ENCODE measurements around the gene LEF1.
A peak's percentile ranks its signal among the peaks of the same experiment; 100 is the strongest.
"Not testable (repeated sequence)": the region's sequence is repeated elsewhere in the genome, so short reads cannot be mapped to it uniquely, and the experiment has no call there.

The LEF1 gene

DNA sequence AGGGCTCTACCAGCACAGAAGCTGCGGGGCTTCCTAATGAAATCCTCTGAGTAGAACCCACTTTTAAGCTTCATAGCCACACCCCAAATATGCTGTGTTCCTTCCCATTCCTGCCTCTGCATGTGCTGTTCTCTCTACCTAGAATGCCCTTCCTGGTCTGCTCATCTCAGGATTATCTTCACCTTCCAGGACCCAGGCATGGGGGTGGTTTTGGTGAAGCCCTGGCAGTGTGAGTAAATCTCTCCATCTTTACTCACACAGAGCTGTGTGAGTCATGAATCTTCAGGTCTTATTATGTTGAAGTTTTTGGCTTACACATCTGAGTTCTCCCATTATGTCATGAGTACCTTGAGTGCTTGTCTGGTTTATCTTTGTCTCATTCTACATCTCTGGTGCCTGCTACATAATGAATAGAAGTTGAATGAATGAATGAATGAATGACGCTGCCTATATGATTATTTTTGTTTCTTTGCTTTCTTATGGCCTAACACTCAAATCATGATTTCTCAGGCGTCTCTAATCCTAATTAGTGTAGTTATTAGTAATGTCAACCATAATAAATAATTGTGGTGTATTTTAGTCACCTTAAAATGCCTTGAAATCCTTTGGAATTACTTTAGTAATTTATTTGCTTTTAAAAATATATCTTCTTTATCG, 137.2 kb downstream of the LEF1 start:
- no peak for DNase-seq (ENCODE audit: low spot score)

DNA sequence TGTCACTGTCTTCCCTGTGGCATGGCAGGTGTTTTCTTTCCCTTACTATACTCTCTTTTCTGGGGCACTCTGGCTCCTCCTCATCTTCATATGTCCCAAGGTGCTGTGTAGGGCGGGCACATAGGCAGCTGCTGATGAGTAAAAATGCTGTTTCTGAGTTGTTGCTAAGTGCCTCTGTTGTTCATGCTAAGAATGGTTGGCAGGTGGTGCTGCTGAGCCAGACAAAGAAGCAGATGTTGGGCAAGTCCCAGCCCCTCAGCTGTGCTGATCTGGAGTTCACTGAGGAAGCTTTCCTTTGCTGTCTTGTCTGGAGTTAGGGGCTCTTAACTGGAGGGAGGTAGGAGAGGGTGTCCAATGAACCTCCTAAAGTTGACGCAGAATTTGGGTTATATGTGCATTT, 138.4 kb downstream of the LEF1 start:
- peak; percentile 92 for DNase-seq (ENCODE audit: low spot score)

DNA sequence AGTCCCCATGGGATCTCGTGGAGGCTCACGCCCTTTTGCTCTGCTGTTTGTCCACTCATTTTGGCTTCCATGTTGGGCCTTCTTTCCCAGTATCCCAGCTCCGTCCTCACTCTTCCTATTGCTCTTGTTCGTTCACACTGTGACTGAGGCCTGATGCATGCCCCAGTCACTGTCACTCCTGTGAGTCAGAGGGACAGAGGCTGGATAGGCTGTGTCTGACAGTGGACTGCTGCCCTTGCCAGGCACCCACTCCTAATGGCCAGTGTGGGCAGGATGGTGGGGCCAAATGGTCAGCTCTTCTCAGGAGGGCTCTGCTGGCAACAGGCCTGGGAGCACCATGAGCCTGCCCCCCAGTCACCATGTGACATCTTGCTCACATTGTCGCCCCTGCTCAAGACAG, 139.0 kb downstream of the LEF1 start:
- DNase-seq (ENCODE audit: low spot score): no peak

DNA sequence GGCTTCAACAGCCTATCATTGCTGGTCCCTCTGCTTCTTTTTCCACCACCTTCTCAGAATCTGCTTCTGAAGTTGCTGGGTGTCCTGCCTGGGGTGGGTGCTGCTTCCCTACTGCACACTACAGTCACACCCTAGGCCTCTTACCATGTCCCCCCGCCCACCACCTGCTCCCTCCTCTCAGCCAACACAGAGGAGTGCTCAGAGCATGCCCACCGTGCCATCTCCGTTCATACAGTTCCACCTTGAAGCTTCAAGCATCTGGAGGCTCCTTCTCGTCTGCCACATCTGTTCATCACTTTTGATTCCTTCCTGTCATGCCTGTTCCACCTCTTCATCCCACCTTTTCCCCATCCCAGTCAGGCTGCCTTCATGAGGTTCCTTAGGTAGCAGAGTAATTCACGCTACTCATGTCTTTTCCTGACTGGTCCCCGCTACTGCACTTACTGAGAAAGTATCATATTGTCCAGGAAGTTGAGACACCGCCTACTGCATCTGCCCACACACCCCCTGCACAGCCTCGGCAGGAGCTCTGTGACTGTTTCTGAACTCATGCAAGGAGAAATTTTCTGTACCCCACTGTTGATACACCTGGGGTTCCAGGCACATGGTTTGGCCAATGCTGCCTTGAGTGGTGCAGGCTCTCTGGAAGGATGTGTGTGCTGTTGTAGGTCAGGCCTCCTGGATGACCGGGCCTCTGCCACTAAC, 139.6 kb downstream of the LEF1 start:
- DNase-seq (ENCODE audit: low spot score): no peak

DNA sequence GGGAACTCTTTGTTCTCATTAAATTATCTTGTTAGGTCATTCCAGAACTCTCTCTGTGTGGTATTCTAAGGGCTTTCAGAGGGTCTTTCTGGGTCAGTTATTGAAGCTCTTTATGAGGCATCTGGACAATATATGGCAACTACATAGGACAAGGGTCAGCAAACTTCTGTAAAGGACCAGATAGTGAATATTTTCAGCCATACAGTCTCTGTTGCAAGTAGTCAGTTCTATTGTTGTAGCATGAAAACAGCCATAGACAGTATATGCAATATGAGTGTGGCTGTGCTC, 143.9 kb downstream of the LEF1 start:
- no peak for DNase-seq (ENCODE audit: low spot score)

DNA sequence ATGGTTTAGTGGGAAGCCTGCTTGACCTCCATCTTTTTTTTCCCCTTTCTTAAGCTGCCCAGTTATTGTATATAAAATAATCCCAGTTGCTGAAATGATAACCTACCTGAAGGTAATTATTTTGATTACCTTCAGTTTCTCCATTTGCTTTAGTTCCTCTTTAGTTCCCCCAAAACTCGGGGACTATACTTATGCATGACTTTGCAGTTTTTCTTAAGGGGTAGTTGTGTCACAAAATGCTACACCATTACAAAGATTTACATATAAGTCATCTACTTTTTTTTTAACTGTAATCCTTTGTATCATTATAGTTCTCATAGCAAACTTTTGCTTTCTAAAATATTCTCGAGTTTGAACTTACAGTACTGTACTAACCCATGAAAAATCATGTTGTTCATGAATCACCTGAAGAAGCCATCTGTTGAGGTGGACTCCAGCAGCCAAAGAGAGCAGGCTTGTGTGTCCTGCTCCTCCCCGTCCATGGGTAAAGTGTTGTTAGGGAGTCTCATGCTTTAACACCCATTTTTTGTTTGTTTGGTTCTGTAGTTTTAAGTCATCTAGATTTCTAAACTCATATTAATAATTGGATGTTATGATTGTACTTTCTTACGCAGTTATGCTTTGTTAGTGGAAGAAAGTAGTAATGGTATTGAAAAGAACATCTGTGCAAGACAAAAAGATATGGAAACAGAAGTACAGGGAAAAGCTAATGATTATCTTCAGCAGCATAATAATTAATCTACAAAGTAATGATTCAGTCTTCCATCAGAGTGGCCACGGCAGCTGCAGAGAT, 144.5 kb downstream of the LEF1 start:
- no peak for DNase-seq (ENCODE audit: low spot score)

DNA sequence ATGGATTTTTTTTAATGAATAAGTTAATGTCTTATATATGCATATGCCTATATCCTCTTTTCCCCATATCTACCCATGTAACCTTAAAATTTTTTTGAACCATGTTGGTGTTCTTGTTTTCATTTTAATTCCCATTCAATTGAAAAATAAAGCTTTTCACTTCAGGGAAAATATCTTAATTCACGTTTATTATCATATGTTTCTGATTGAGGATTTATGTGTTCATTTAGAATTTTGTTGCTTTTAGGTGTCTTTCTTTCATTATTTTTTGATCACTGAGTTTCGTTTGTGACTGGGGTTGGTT, 149.9 kb downstream of the LEF1 start:
- DNase-seq (ENCODE audit: low spot score): no peak

DNA sequence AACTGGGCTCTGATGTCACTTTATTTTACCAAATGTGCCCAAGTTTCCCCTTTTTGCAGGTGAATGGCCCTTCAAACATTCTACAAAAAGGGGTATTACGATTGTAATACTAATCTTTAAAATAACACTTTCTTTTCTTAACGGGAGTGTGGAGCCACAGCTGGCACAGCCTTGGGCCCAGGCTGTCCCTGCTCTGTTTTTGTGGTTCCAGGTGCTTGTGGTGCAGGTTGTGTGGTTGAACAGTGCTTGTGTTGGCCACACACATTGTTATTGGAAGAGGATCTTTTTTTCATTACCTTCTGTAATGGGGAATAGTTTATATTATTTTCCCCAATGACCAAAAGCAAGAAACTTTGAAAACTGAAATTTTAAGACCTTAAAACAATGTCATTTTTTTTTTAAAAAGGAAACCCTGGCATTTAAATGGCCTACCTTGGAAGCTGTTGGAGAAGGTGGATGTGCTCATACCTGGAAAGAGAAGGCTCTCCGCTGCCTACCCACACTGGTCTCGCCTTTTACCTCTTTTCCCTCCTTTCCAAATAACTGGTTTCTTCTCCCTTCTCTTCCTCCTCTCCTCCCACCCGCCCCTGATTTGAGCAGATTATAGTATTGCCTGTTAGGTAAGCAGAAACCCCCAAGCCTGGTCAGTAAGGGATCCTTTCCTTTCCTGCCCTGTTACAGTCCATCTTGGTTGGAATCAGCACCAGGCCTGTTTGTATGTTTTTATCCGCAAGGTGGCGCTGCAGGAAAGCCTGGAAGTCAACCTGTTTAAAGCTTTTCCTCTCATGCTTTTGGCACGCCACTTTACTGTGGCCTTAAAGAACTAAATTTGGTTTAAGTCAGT, 150.5 kb downstream of the LEF1 start:
- DNase-seq (ENCODE audit: low spot score): peak; percentile 88

DNA sequence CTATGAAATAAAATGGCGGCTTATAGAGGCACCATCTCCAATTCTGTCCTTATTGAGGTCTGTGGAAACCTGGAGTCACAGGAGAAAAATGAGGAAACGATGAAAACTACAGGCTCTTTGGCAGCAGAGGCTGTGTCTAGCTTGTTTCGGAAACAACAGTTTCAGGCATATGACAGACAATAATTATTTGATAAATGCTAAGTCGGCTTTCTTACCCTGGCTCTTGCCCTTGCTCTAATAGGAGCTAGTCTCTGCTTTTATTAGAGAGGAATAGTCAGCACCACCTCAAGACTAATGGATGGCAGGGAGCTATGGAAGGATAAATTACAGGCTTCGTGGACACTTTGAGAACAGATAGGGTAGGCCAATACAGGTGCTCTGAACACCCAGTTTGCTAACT, 154.8 kb downstream of the LEF1 start:
- no peak for DNase-seq (ENCODE audit: low spot score)

DNA sequence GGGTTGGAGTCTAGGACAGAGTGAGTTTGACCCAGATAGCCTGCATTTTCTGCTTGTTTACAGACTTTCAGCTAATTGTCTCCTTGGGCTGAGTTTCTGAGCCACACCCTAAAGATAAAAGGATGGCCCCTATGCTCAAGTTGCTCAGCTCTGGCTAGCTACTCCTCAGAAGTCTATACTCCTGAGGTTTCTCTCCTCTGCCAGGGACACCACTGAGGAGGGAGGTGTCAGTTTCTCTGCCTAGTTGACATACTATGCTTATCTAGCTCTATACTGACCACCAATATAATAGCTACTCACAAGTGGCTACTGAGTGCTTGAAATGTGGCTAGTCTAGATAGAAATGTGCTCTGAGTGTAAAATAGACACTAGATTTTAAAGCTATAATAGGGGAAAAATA, 155.4 kb downstream of the LEF1 start:
- no peak for DNase-seq (ENCODE audit: low spot score)

DNA sequence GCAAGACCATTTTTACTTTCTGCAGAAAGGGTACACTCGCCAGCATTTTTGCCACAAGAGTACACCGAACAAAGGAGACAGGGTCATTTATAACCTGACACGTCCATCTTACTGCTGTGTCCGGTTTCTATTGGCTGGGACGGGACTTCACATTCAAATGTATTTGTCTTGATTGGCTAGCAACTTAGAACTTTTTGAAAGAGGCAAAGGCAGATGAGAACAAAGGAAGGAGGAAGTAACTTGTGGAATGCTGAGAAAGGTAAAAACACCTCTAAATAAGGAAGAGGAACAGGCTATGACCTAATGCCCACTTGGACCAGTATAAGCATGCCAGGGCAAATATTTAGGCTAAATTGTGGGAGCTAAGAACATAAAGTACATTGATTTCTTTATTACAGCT, 156.3 kb downstream of the LEF1 start:
- not testable (repeated sequence) for DNase-seq (ENCODE audit: low spot score)

DNA sequence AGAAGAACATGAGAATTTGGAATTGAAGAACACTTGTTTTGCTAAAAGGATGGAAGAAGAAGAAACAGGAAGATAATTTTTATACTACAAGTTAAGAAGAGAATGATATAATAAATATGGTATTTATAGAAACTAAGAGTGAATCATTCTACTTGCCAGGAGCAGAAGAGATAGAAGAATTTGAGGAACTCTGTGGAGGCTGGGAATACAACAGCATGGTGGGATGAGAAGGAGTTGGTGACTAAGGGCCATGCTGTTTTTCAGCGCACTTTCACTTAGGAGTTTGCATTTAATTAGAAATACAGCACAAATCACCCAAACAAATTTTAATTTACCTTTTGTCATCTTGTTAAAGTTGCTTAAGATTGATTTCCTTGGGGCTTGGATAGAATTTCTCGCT, 158.6 kb downstream of the LEF1 start:
- no peak for DNase-seq (ENCODE audit: low spot score)

DNA sequence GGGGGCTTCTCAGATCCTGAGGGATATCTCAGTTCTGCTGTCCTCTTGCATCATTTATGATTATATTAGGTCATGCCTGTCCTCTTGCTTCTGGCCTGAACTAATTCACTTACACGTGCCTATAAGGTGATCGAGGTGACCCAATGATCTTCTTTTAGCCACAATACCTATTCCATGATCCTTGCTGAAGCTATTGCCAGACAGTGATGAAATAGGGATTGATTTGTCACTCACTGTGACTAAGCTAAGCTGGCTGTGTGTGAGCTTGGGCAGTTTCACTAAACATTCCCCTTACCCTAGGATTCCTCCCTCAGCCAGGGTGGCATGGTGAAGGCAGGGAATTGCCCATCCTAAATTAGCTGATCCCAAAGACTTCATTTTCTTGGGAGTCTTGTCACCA, 160.0 kb downstream of the LEF1 start:
- DNase-seq (ENCODE audit: low spot score): no peak

DNA sequence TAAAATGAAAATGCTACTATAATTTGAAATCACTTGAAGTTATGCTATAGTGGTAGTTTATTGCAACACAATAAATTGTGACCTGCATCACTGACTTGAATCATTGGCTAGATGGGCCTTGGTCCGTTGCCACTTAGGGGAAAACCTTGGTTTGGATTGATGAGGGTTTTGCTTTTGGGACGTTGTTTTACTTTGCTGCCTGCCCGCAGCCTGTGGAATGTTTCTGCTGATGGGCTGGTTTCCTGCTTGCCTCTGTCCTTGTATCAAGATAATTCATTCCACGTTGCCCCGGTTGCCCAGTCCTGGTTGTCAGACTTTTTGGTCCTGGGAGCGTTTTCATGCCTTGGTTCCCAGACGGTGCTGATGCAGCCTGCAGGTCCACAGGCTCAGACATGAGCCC, 160.7 kb downstream of the LEF1 start:
- no peak for DNase-seq (ENCODE audit: low spot score)

DNA sequence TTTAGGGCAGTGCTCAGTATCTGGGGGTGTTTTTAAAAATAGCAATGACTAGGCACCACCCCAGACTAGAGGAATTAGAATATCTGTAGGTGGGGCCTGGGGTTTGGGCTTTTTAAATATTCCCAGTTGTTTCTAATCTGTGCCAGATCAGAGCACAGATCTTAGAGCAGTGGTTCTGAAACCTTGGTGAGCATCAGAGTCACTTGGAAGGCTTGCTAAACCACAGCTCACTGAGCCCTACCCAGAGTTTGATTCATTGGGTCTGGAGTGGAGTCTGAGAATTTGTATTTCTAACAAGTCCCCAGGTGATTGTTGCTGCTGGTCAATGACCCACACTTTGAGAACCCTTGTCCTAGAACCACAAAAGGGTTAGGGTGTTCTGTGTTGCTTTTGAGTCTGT, 162.4 kb downstream of the LEF1 start:
- DNase-seq (ENCODE audit: low spot score): no peak

DNA sequence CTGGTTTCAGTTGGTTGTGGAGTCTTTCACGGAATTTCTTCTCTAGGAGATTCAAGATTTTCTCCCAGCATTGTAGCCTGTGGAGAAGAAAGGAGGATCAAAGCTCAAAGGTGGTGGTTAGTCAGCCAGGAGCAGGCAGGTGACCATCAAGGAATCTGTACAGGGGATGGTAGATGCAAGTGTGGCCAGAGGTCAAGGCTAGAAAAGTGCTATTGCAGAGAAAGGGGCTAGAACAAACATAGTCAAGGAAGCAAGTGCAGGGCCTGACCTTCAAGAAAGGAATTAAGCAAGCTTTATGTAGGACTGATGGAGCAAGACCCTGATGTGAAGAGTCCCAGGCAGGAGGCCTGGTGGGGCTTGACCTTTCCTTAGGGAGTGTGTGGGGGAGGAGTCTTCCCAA, 162.9 kb downstream of the LEF1 start:
- DNase-seq (ENCODE audit: low spot score): no peak

DNA sequence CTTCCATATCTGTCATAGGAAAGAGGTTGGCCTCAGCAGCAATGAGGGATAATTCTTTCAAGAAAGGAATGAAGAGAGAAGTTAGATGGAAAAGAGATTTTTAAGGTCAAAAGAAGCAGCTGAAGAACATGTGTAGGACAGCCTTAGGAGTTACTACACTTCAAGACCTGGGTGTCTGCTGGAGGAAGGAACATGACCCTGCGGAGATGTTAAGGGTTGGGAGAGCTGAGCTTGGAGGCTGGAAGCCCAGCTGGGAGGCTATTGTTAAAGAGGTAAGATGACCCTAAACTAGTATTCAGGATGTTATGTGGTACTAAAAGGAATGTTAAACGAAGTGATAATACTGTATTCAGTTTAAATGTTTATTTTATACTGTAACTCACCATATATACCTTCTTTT, 164.1 kb downstream of the LEF1 start:
- DNase-seq (ENCODE audit: low spot score): no peak

DNA sequence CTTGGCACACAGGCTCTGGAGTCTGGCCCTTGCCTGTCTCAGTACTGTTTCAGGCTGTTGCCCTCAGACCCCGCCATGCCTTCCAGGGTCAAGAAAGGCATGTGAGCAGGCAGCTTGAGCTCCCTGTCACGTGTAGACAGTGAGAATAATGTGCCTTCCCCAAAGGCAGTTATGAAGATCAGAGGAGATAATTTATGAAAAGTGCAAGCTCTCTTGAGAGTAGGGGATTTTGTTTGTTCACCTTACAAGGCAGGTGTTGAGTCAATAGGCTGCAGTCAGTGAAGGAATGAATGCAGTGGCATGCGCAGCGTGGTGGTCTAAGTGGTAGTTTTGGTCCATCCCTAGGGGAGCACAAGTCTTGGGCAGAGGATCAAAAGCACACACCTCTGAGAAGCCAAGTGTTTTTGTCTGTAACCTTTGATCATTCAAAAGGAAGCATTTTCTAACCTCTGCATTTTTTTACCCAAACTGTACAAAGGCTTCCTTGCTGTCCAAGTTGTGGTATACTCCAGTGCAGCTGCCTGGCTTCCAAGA, 164.7 kb downstream of the LEF1 start:
- no peak for DNase-seq (ENCODE audit: low spot score)

DNA sequence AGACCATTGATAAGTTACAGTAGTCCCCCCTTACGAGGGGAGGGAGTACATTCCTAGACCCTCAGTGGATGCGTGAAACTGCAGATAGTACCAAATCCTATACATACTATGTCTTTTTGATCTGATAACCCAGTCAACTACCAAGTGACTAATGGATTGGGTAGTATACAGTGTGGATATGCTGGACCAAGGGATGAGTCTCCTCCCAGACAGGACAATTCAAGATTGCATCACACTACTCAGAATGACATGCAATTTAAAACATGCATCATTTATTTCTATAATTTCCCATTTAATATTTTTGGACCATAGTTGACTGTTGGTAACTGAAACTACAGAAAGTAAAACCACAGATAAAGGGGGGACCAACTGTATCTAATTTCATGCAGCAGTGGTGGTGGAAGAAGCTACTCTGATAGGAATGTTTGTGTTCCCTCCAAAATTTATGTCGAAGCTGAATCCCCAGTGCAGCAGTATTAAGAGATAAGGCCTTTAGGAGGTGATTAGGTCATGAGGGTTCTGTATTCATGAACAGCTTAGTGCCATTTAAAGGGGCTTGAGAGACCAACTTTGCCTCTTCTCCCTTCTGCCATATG, 167.1 kb downstream of the LEF1 start:
- no peak for DNase-seq (ENCODE audit: low spot score)

DNA sequence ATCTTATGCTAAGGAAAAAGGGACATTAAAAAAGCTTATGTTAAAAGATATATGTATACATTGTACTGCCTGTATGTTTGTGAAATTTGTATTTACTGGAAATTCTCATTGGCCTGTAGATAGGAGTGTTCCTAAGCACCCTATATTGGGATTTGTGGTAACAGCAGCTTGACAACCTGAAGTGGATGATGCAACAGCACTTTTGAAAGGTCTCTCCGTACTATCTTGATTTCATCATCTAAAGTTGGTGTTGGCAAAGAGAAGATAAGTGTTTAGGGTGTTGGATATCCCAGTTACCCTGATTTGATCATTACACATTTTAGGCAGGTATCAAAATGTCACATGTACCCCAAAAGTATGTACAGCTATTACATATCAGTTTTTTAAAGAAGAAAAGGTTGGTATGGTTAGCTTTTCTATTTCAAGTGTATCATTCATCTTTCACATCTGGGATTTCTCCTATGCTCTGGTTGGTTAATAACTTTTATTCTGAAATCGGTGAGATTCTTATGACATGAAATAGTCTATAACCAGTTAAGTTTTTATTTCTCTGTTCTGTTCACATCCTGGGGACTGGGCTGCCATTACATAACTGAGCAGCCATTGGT, 168.7 kb downstream of the LEF1 start:
- DNase-seq (ENCODE audit: low spot score): no peak

DNA sequence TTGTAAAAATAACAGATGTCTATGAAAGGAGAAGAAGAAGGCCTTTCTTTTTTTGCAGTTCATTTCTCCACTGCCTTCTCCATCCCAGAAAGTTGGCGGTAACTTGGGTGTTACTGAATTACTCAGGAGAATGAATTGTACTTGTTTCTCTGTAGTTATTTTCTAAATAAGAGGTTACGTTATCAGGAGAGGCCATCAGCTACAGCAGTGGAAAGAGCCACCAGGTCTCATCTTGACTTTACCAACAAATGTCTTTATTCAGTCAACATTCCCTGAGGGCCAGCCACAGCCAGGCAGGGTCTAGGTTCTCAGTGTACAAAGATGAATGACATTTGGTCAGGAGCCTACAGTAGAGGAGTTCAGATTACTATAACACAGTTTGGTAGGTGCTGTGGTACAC, 170.9 kb downstream of the LEF1 start:
- DNase-seq (ENCODE audit: low spot score): no peak

Measured in NAMALWA (cell line).